ENCODE measurements around the gene SCAF11. TPM values are rescaled to one million over a fixed set of nuclear protein-coding genes. Genes with fewer than 3 reads are reported as not detected.

The SCAF11 gene
- total RNA-seq, 1 donor from 2014 or later = 156 TPM

GRCh38 chr12:45938566-45938965 is 51.8 kb downstream of the SCAF11 start:
- no peak for ATAC-seq

DNA sequence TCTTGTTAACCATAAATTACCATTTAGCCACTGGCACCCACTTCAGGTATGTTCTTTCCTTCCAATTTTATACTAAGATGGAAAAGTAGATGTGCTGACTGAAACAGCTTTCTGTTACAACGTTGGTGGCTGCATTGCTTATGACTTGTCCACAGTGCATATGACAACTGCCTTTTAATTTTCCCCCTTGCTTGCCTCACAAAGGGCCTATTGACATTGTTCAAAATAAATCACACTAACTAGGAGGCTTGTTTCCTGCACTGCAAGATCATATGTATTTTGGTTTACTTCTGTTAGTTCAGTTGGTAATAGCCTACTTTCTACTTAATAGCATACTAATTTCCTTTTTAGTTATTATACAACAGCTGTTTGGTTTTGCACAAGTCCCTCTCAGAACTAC is 55.4 kb downstream of the SCAF11 start:
- DNase-seq (ENCODE audit: low spot score) = no peak
- ATAC-seq = no peak
- intact Hi-C loops (cut with DNase I) = no loop called here

More at GRCh38 chr12:45938566-45938965, 51.8 kb downstream of the SCAF11 start:
- intact Hi-C loops (cut with DNase I) = no loop called here
- DNase-seq (ENCODE audit: low spot score) = no peak

DNA sequence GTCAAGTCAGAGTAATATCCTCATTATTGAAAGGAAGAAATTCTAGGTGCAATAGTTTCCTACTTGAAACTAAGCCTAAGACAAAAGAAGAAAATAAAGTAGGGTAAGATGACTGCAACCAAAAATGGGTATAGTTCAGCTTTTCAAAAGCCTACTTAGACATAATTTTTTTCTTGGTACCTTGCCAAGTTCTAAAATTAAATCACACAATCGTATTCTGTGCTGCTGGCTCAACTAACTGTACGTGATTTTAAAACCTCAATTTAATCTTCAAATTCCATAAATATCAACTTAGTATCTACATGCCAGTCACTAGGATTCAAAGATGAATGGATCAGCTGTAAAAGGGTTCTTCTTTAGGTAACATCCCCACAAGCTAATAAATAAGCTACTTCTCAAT is 56.9 kb downstream of the SCAF11 start:
- intact Hi-C loops (cut with DNase I) = no loop called here
- DNase-seq (ENCODE audit: low spot score) (no peak), ATAC-seq (no peak)

GRCh38 chr12:45930369-45930768 is 60.0 kb downstream of the SCAF11 start:
- no peak for DNase-seq (ENCODE audit: low spot score)
- no peak for ATAC-seq
- intact Hi-C loops (cut with DNase I) = no loop called here

GRCh38 chr12:45928309-45928708 is 62.1 kb downstream of the SCAF11 start:
- DNase-seq (ENCODE audit: low spot score) (no peak), ATAC-seq (no peak)
- intact Hi-C loops (cut with DNase I) = no loop called here

- DNase-seq (ENCODE audit: low spot score) (no peak), ATAC-seq (no peak)
- intact Hi-C loops (cut with DNase I) = no loop called here
These were observed 71.6 kb downstream of the SCAF11 start for GRCh38 chr12:45918818-45919217.

- DNase-seq (ENCODE audit: low spot score) = no peak
- intact Hi-C loops (cut with DNase I) = no loop called here
- no peak for ATAC-seq
These were observed 75.0 kb downstream of the SCAF11 start for GRCh38 chr12:45915405-45915804.

GRCh38 chr12:45914090-45914489 is 76.3 kb downstream of the SCAF11 start:
- intact Hi-C loops (cut with DNase I) = no loop called here
- DNase-seq (ENCODE audit: low spot score) (no peak), ATAC-seq (no peak)

- DNase-seq (ENCODE audit: low spot score) (no peak), ATAC-seq (no peak)
- intact Hi-C loops (cut with DNase I) = no loop called here
These were observed 76.7 kb downstream of the SCAF11 start for GRCh38 chr12:45913631-45914030.

DNA sequence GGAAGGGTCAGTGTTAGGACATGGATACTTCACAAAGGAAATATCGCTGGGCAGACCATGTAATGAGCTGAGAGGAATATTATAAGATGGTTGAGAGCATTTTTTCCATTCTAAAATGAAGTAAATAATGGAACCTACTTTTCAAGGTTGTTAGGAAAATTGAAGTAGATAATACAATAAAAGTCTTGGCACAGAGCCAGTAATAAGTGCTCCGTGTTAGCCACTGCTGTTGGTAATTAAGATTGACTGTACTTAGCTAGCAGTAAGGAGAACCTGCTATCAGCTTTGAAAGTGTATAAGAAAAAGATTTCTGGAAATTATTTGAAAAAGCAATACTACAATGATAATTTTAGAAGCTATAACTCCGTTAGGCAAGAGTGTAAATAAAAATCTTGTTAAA is 77.6 kb downstream of the SCAF11 start:
- DNase-seq (ENCODE audit: low spot score) = no peak
- intact Hi-C loops (cut with DNase I) = no loop called here
- no peak for ATAC-seq

DNA sequence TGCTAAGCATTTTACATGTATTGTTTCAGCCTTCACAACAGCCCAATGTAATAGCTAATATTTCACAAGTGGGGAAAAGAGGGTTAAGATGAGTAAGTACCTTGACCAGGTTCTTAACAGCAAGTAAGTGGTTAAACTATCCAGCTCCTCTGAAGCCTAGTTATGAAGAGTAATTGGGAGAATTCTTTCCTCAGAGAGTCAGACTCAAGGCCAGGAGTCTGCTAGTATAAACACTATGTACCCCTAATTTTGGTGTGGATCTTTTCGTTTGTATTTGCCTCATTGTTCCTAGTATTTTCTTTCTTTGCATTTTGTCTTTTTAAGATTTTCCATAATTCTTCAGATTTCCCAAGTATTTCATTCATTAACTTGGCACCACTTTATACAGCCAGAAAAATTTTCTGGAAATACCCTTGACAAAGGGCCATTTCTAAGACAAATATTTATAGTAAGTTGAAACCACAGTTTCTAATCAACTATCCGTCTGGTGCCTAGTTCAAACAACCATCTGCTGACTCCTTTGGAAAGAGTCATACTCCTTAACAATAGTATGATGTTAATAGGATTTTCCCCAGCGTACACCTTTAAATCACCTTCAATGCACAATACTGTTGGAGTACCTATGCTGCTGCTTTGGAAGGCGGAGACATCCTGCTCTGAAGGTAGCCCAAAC is 81.2 kb downstream of the SCAF11 start:
- ATAC-seq (no peak), DNase-seq (ENCODE audit: low spot score) (no peak)
- intact Hi-C loops (cut with DNase I) = no loop called here

DNA sequence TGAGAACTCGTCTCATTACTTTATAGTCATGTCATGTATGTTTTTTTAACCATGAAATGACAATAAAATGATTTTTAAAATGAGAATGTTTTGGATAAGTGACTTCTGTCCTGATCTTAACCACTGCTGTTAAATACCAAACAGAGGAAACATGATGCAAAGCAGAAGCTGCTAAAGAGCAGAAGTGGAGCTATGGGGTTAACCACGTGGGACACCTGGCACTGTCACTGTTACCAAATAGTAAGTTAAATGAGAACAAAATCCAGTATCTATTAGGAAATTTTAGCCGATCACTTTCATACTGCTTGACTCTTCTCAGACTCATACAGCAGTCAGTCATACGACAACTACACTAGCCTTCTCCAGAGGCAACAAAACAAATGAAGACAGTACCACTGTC is 82.4 kb downstream of the SCAF11 start:
- intact Hi-C loops (cut with DNase I) = no loop called here
- no peak for ATAC-seq
- DNase-seq (ENCODE audit: low spot score) = no peak

DNA sequence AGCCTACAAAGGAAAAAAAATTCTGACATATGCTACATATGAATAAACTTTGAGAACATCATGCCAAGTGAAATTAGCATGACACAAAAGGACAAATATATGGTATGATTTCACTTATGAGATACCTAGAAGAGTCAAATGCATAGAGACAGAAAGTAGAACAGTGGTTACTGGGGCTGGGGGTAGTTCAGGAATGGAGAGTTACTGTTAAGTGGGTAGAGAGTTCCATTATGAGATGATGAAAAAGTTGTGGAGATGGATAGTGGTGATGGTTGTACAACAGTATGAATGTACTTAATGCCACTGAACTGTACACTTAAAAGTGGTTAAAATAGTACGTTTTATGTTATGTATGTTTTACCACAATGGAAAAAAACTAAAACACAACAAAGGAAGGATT is 92.3 kb downstream of the SCAF11 start:
- no peak for ATAC-seq
- intact Hi-C loops (cut with DNase I) = no loop called here
- DNase-seq (ENCODE audit: low spot score) = no peak

- intact Hi-C loops (cut with DNase I) = no loop called here
- ATAC-seq (no peak), DNase-seq (ENCODE audit: low spot score) (no peak)
These were observed 94.4 kb downstream of the SCAF11 start for GRCh38 chr12:45895961-45896360.

DNA sequence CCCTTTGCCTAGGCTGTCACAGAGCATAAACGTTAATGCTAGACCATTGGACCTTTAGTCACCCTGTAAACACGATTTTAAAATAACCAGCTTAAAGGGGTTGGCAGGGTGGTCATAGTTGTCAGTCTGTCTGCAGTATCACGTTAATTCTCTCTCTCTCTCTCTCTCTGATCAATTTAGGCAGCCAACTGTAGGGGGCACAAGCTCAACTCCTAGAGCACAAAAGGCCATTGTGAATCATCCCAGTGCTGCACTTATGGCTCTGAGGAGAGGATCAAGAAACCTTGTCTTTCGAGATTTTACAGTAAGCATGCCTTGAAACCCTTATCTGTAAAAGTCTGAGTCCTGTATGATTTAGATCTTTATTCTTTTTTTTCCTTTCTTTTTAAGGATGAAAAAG is 97.1 kb downstream of the SCAF11 start:
- no peak for ATAC-seq
- intact Hi-C loops (cut with DNase I) = no loop called here
- no peak for DNase-seq (ENCODE audit: low spot score)

DNA sequence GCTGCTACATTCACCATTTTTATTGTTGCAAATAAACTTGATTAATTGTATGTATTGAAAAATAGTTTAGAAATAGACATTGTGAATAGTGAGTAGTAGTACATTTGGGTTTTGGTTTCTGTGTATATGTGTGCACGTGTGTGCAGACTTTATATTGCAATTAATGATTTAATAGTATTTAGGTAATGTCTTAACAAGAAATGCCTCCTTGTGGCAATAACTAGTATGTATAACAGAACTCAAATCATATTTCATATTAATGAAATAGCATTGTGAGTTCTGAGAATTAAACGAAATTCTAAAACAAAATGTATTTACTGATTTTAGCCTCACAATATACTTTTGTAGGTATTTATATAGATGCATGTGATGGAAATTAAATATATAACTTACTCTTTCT is 100.1 kb downstream of the SCAF11 start:
- intact Hi-C loops (cut with DNase I) = no loop called here
- no peak for DNase-seq (ENCODE audit: low spot score)
- ATAC-seq = no peak

- ATAC-seq (no peak), DNase-seq (ENCODE audit: low spot score) (no peak)
- intact Hi-C loops (cut with DNase I) = no loop called here
These were observed 102.8 kb downstream of the SCAF11 start for GRCh38 chr12:45887544-45887943.

- intact Hi-C loops (cut with DNase I) = no loop called here
- DNase-seq (ENCODE audit: low spot score) = no peak
- ATAC-seq = no peak
These were observed 103.7 kb downstream of the SCAF11 start for GRCh38 chr12:45886685-45887084.

GRCh38 chr12:45883187-45883586 is 107.2 kb downstream of the SCAF11 start:
- ATAC-seq (no peak), DNase-seq (ENCODE audit: low spot score) (no peak)
- intact Hi-C loops (cut with DNase I) = no loop called here

DNA sequence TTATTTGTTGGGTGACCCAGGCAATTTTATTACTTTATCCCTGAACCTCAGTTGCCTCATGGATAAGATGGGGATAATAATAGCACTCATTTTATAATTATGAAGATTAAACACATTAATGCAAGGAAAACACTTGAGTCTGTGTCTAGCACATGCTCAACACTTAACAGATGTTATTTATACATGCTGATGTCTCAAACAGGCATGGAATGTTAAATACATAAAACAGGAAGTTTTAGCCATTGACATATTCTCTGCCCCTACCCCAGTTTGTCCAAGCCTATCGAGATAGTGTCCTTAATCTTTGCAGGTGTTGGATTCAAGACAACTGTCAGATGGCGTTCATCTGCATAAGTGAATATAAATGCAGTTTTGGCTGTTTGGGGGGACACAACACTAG is 109.8 kb downstream of the SCAF11 start:
- ATAC-seq = no peak
- intact Hi-C loops (cut with DNase I) = no loop called here
- no peak for DNase-seq (ENCODE audit: low spot score)

DNA sequence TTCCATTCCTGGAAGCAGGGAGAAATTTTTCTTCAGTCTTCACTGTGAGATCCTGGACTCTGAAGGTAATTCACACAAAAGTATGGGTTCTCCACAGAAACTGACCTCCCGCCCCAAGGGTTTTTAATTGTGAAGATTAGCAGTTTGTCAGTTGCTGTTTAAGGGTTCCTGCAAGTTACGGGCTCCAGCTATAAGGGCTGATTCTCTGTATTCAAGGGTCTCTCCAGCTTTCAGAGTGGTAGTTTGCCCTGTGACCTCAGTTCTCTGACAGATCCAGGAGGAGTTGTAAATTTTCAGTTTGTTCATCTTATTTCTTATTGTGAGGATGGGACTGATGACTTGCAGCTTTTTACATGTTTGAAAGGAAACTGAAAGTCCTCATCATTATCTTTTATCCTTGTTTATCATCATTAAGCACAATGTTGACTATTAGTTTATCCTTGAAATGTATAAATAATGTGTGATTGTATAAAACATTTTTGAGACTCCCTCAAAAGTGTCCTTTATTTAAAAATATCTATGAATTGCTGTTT is 110.9 kb downstream of the SCAF11 start:
- intact Hi-C loops (cut with DNase I) = no loop called here
- ATAC-seq (no peak), DNase-seq (ENCODE audit: low spot score) (no peak)
